Muscle layer of duodenum (tissue), 2 donors: ENCODE measurements around the gene SREBF2.
"Not testable (repeated sequence)": the region's sequence is repeated elsewhere in the genome, so short reads cannot be mapped to it uniquely, and the experiment has no call there.

Source experiments
- H3K27ac ChIP-seq: one replicate; pipeline ENCODE4 v1.7.0; 2013; ENCODE audit warnings: mild to moderate bottlenecking, low read length
- H3K27me3 ChIP-seq: one replicate; pipeline ENCODE4 v1.7.0; 2013; ENCODE audit warnings: low read depth, mild to moderate bottlenecking, control low read depth, low read length
- H3K36me3 ChIP-seq, 2 donors: one replicate each; pipeline ENCODE4 v1.7.0; 2013; ENCODE audit warnings: low read length in 2 of 2, control low read depth in 1 of 2, mild to moderate bottlenecking in 1 of 2; ENCODE audit not compliant: insufficient read depth in 2 of 2, control insufficient read depth in 1 of 2
- H3K4me1 ChIP-seq, 2 donors: one replicate each; pipeline ENCODE4 v1.7.0; 2013; ENCODE audit warnings: low read length in 2 of 2, mild to moderate bottlenecking in 2 of 2, control low read depth in 1 of 2, moderate library complexity in 1 of 2; ENCODE audit not compliant: insufficient read depth in 2 of 2, control insufficient read depth in 1 of 2
- H3K4me3 ChIP-seq, 2 donors: one replicate each; pipeline ENCODE4 v1.7.0; 2013; ENCODE audit warnings: low read length in 2 of 2, low read depth in 1 of 2, mild to moderate bottlenecking in 1 of 2
- H3K9me3 ChIP-seq, 2 donors: one replicate each; pipeline ENCODE4 v1.7.0; 2013; ENCODE audit warnings: low read length in 2 of 2, control low read depth in 1 of 2, mild to moderate bottlenecking in 1 of 2; ENCODE audit not compliant: control insufficient read depth in 1 of 2
- donor health status: healthy.

Gene SREBF2

DNA sequence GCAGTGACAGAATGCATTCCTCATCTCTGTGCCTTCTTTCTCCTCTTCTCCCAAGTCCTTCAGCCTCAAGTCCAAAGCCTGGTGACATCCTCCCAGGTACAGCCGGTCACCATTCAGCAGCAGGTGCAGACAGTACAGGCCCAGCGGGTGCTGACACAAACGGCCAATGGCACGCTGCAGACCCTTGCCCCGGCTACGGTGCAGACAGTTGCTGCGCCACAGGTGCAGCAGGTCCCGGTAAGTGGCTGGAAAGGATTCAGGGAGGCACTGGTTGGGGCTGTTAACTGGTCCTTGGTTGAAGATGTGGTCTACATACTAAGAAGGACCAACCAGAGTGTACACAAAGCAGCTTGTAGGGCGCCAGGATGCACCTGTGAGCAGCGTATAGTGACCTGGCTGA is 35.7 kb downstream of the SREBF2 start:
- Histone ChIP-seq H3K4me3 (no peak overlapping the region), H3K4me1 (no peaks in the 10 kb centered on the region), H3K36me3 (peaks cover 19 to 42% of the 10 kb centered on the region in 2 donors), H3K27ac (no peak overlapping the region), H3K9me3 (no peaks in the 10 kb centered on the region), H3K27me3 (no peaks in the 10 kb centered on the region)

- H3K4me3 ChIP-seq, H3K27ac ChIP-seq, H3K27me3 ChIP-seq, H3K4me1 ChIP-seq, H3K9me3 ChIP-seq: not testable (repeated sequence)
- H3K36me3 ChIP-seq = peaks cover 32 to 57% of the 10 kb centered on the region in 2 donors
Observed at GRCh38 chr22:41870081-41870480, 37.2 kb downstream of the SREBF2 start.

DNA sequence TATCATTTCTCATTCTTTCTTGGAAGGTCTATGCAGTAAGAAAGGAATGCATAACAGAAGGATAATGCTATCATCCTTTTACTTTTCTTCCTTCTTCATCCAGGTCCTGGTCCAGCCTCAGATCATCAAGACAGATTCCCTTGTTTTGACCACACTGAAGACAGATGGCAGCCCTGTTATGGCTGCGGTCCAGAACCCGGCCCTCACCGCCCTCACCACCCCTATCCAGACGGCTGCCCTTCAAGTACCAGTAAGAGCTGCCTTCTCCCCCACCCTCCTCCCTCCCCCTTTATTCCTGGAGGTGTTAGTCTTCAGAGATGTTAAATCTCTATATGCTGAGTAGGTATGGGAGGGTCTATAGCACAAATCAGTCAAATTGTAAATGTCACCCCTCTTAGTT is 37.9 kb downstream of the SREBF2 start:
- Histone ChIP-seq H3K27ac (no peak overlapping the region), H3K9me3 (no peaks in the 10 kb centered on the region), H3K27me3 (no peaks in the 10 kb centered on the region), H3K4me1 (no peaks in the 10 kb centered on the region), H3K4me3 (no peak overlapping the region), H3K36me3 (peaks cover 39 to 64% of the 10 kb centered on the region in 2 donors)

DNA sequence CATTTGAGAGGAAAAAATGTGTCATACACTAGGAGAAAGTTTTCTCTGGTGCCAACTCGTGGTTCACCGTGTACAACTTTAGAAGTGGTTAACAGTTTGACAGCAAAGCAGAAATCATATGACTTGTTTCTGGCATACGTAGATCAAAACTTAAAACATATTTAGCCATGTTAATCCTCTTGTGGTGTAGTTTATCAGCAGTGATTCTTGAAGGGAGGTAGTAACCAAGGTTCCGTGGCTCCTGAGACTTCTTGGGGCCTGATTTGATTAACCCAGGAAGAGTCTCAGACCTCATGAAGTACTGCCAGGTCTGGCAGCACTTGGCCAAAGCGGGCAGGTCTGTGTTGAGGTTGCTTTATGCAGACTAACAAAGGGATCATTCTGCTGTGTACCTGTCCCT is 40.5 kb downstream of the SREBF2 start:
- peaks cover 57 to 70% of the 10 kb centered on the region in 2 donors for H3K36me3 ChIP-seq
- H3K27me3 ChIP-seq = no peaks in the 10 kb centered on the region
- H3K27ac ChIP-seq = no peak overlapping the region
- H3K4me3 ChIP-seq = no peak overlapping the region
- no peaks in the 10 kb centered on the region for H3K4me1 ChIP-seq
- H3K9me3 ChIP-seq = no peaks in the 10 kb centered on the region

DNA sequence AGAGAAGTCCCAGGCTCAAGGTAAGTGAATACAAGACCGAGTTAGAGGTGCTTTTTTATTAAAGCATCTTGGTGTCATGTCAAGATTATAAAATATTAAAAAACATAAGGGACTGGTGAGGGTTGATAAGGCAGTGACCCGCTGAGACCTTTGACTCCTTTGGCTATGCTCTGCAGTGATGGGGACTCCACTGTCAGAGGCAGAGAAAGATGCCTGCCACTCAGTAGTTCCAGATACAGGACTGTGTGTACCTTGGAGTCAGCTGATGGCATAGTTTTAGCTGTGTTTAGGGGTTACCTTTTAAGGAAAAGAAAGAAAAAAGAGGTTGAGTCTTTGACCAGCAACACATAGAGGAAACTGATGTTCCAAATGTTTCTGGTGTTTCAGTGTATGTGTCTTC is 41.2 kb downstream of the SREBF2 start:
- H3K4me3 ChIP-seq = no peak overlapping the region
- no peak overlapping the region for H3K27ac ChIP-seq
- H3K27me3 ChIP-seq = no peaks in the 10 kb centered on the region
- H3K4me1 ChIP-seq = no peaks in the 10 kb centered on the region
- H3K36me3 ChIP-seq = peaks cover 57 to 71% of the 10 kb centered on the region in 2 donors
- no peaks in the 10 kb centered on the region for H3K9me3 ChIP-seq

- H3K27me3 ChIP-seq = no peaks in the 10 kb centered on the region
- H3K36me3 ChIP-seq = peaks cover 55 to 79% of the 10 kb centered on the region in 2 donors
- H3K27ac ChIP-seq = no peak overlapping the region
Observed at GRCh38 chr22:41875531-41876270, 42.8 kb downstream of the SREBF2 start.

GRCh38 chr22:41876275-41876674 is 43.4 kb downstream of the SREBF2 start:
- H3K9me3 ChIP-seq = no peaks in the 10 kb centered on the region
- H3K27me3 ChIP-seq = no peaks in the 10 kb centered on the region
- H3K4me3 ChIP-seq = no peak overlapping the region
- H3K27ac ChIP-seq = no peak overlapping the region
- no peaks in the 10 kb centered on the region for H3K4me1 ChIP-seq
- peaks cover 55 to 79% of the 10 kb centered on the region in 2 donors for H3K36me3 ChIP-seq

More at GRCh38 chr22:41875531-41876270, 42.8 kb downstream of the SREBF2 start:
- no peaks in the 10 kb centered on the region for H3K4me1 ChIP-seq
- H3K9me3 ChIP-seq = no peaks in the 10 kb centered on the region
- no peak overlapping the region for H3K4me3 ChIP-seq

DNA sequence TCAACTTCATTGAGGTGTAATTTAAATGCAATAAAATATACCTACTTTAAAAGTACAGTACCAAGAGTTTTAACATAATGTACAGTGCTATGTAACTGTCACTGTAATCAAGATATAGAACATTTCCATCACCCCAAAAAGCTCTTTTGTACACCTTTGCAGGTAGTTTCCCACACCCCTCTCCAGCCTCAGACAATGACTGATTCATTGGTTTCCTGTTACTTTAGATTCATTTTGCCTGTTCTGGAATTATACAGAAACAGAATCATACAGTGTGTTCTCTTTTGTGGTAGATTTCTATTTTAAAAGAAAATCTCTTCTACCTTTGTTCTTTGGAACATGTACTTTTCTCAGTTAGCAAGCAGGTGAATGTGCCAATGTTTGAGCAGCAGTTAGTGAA is 43.8 kb downstream of the SREBF2 start:
- Histone ChIP-seq H3K9me3 (no peaks in the 10 kb centered on the region), H3K4me3 (no peak overlapping the region), H3K27ac (no peak overlapping the region), H3K27me3 (no peaks in the 10 kb centered on the region), H3K36me3 (peaks cover 56 to 79% of the 10 kb centered on the region in 2 donors), H3K4me1 (no peaks in the 10 kb centered on the region)

DNA sequence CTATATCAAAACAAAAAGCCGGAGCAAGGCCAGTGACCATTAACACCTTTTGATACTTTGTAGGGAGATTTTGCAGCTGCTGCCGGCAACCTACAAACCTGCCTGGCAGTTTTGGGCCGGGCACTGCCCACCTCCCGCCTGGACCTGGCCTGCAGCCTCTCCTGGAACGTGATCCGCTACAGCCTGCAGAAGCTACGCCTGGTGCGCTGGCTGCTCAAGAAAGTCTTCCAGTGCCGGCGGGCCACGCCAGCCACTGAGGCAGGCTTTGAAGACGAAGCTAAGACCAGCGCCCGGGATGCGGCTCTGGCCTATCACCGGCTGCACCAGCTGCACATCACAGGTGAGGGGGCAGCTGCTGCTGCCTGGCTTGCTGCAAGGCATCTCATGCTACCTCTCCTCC is 47.7 kb downstream of the SREBF2 start:
- Histone ChIP-seq H3K27ac (no peak overlapping the region), H3K4me1 (no peaks in the 10 kb centered on the region), H3K9me3 (no peaks in the 10 kb centered on the region), H3K27me3 (no peaks in the 10 kb centered on the region), H3K4me3 (no peak overlapping the region), H3K36me3 (peaks cover 73 to 82% of the 10 kb centered on the region in 2 donors)

GRCh38 chr22:41883400-41883799 is 50.5 kb downstream of the SREBF2 start:
- Histone ChIP-seq H3K36me3 (peaks cover 74 to 91% of the 10 kb centered on the region in 2 donors), H3K9me3 (no peaks in the 10 kb centered on the region), H3K27me3 (no peaks in the 10 kb centered on the region), H3K4me3 (no peak overlapping the region), H3K4me1 (no peaks in the 10 kb centered on the region), H3K27ac (no peak overlapping the region)

GRCh38 chr22:41885116-41885515 is 52.2 kb downstream of the SREBF2 start:
- H3K27me3 ChIP-seq = no peaks in the 10 kb centered on the region
- H3K27ac ChIP-seq = no peak overlapping the region
- no peak overlapping the region for H3K4me3 ChIP-seq
- peaks cover 73 to 89% of the 10 kb centered on the region in 2 donors for H3K36me3 ChIP-seq
- H3K4me1 ChIP-seq = no peaks in the 10 kb centered on the region
- H3K9me3 ChIP-seq = no peaks in the 10 kb centered on the region

DNA sequence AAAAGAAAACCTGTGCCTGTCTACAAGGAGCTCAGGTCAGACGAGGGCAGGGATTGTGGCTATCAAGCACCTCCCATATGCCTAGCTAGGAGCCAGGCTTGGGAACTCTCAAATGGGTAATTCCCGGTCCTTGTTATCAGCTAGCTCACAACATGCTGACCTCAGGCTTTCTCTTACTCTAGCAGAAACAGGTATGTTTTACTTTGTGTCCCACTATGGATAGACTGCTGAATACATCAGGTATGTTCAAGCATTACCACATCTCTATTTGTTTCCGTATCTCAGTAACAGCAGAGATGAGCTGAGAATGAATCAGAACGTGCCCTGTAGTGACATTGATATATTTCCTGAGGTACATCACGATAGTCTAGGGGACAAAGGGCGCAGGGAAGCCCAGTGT is 52.6 kb downstream of the SREBF2 start:
- Histone ChIP-seq H3K27me3 (no peaks in the 10 kb centered on the region), H3K9me3 (no peaks in the 10 kb centered on the region), H3K4me3 (no peak overlapping the region), H3K27ac (no peak overlapping the region), H3K36me3 (peaks cover 75 to 87% of the 10 kb centered on the region in 2 donors), H3K4me1 (no peaks in the 10 kb centered on the region)
